Stimulated activated CD8-positive, alpha-beta memory T cell treated with anti-CD3 and anti-CD28 coated beads, Interleukin-15, amount 100 ng/mL, for 48 hours (primary cell): ENCODE measurements around the gene NRG3.

ENCODE experiments used
- DNase-seq, 2 donors: peaks; one replicate each; pipeline ENCODE4 v3.0.0-alpha.2; 2020; ENCODE audit warnings: low read depth in 2 of 2

Gene NRG3

DNA sequence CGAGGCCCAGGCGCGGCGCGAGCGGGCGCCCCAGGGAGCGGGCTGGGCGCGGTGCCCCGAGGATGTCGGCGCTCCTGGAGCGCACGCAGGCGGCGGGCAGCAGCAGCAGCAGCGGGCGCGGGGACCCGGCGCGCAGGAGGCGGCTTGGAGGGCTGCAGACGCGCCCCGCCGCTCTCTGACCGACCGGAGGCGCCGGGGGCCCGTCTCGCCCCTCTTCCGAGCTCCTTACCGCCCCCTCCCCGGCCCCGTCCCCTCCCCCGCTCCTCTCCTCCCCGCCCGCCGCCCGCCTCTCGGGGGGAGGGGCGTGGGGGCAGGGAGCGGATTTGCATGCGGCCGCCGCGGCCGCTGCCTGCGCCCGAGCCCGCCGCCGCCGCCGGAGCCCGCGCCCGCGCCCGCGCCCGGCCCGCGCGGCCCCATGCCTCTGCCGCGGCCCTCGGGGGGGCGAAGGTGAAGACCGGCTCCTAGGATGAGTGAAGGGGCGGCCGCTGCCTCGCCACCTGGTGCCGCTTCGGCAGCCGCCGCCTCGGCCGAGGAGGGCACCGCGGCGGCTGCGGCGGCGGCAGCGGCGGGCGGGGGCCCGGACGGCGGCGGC is at the start of gene NRG3:
Gene NRG3, plus strand, starts transcription at position 320 of the 592 bp plus-strand sequence.
- no peak for DNase-seq

DNA sequence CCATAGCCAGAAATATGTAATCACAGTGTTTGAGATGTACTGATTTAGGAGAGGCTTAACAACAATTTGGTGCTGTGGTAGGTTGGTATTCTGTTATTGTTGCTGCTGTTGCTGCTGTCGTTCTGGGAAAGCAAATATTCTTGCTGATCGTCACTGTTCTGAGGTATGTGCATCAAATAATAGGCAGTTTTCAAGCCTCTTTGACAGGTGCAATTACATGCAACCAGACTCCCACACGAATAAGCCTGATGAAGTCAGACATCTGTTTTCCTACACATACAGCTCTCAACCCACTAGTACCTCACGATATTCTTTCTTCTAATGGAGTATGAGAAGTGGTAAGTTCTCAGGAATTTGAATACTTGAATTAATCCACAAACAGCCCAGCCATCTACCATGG is 46.7 kb upstream of the NRG3 start:
- no peak for DNase-seq

GRCh38 chr10:81831060-81831459 is 43.9 kb upstream of the NRG3 start:
- no peak for DNase-seq

DNA sequence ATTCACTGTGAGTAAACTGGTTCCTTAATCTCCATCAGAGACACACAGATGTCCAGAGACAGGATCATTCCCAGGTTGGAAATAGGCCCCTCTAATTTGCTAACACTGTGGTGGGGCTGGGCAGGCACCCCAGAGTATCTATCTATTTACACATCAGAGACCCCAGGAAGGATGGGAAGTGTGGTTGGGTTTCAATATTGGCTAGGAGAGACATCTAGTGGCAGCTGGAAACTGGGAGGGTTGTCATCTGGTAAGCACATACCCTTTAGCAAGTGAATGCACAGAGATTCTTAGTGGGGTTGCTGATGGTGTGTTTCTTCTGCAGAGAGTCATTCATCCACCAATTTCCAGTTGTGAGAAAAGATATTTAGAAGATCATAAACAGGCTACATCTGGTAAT is 36.0 kb upstream of the NRG3 start:
- DNase-seq = no peak

DNA sequence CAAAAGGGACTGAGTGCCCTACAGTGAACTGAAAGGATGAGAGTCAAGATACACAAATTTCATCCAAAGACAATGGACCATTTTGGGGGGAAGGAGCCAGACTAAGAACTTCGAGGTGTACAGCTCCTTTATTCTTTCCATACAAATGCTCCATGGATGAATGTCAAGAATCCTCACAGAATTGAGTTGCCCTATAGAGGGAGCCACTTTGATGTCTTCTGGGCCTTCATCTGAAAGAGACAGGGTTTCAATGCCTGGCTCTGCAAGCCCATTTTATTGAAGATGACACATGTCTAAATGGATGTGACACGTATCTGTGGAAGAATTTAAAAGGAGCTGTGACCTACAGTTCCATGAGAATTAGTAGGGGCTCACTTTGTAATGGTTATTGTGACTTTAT is 32.0 kb upstream of the NRG3 start:
- DNase-seq = no peak

DNA sequence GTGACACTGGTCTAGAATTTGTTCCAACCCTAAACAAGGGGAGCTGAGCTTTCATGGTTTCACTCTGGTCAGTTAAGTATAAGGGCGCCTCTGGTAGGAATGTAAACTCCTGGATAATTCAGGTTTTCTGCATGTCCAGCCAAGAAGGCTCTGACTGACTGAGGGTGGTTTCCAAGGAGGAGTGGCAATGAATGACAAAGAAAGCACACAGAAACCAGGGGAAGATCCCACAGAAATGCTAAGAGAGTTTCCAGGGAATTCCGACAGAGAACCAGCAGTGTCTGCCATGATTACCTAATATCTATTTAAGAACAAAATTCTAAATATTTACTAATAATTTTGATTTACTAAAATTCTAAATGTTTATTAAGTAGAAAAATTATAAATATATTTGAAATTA is 27.3 kb upstream of the NRG3 start:
- no peak for DNase-seq

- DNase-seq = no peak
Measured at GRCh38 chr10:81848514-81848913, 26.5 kb upstream of the NRG3 start.

DNA sequence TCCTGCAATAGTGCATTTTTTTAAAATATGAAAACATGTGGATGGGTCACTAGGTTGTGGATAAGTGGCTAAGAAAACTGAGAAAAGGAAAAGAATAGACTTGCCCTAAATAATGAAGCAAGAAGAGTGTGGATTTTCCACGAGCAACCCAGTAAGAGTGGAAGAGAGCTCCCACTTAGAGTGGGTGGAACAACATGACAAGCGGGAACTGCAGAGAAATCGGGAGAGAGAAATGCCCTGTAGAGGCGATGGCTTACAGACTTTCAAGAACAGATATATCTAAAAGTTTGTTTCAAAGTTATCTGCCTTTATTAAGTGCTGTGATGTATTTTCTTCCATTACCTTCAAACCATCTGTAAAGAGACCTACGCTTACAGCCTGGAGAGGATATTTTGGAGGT is 26.1 kb upstream of the NRG3 start:
- no peak for DNase-seq

- DNase-seq = no peak
Measured at GRCh38 chr10:81862596-81862995, 12.4 kb upstream of the NRG3 start.

DNA sequence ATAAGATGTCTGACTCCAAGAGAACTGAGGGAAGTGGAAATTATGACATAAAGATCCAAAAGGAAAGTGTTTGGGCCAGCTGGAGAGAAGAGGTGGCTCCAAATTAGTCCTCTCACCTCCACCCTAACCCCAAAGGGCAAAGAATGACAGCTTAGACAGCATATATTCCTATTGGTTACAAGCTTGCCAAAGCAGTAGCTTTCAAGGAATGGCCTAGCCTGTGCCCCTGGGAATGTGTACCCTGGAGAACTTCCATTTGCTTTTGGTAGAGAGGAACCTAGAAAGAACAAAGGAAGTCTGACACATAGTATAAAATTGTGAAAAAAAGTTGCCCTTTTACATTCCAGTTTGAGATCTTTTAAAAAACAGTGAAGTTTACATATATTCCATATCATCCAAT is 11.2 kb upstream of the NRG3 start:
- no peak for DNase-seq

DNA sequence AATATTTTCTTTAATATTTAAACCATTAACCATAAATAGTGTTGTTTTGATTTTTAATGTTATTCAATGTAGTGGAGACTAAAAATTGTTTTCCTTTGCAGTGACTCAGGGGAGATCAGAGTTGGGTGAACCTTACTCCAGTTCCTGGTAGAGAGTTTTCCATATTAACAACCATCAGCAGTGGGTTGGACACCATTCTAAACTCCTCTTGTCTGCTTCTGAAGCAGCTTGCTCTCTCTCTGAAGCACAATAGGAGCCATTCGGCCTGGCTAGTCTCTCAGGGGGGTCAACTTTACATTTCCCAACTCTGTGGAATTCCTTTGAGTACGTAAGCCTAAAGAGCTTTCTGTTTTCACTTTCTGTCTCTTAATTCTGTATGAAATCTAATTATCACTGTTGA is 9.4 kb upstream of the NRG3 start:
- no peak for DNase-seq

- DNase-seq = no peak
Measured at GRCh38 chr10:81866753-81867152, 8.2 kb upstream of the NRG3 start.

GRCh38 chr10:81870472-81870871 is 4.5 kb upstream of the NRG3 start:
- DNase-seq = no peak

DNA sequence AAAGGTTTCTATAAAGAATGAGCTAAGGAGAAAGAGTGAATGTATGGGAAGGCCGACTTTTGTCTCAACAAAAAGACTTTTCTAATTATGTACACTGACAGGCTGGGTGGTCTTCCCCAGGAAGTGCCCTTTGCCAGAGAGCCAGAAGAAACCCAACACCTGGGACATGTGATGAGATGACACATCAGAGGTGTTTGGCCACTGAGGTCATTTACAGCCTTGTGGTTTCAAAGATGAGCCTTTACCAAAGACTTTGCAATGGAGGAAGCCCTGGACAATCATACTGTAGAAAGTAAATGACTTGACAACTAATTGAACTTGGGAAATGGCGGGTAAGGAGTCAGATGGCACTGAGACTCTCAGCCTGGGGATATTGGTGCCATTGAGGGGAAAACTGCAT is 3.4 kb upstream of the NRG3 start:
- DNase-seq = no peak

GRCh38 chr10:81872206-81872862 is 2.7 kb upstream of the NRG3 start:
- no peak for DNase-seq

DNA sequence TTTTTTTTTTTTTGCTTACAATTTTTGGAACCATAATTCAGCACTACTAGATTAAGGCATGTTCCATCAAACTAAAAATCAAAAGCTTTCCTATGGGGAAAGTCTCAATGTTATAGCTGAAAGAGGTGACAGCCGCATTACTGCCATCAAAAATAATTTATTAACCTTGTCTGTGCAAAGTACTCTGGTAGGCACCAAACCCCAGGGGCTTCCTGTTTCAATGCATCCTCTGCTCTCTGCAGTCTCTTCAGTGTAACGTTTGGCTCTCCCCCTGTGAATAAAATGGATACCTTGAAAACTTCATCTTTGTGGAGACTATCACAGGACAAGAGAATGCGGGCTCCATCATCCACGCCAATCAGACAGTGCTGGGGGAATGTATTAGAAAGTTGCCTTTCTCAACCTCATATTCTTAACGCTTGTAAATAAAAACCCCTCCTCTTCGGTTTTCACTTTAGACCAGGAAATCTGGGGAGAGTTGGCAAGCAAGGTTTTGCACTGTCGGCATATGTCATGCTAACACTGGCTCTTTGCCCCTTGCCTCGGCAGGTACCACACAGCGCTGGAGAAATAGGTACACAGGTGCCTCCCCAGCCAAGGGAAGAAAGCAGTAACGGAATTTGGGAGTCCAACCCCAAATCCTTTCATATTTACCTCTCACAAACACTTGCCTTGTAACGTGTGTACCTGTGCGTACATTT is 1.6 kb upstream of the NRG3 start:
- DNase-seq = no peak

DNA sequence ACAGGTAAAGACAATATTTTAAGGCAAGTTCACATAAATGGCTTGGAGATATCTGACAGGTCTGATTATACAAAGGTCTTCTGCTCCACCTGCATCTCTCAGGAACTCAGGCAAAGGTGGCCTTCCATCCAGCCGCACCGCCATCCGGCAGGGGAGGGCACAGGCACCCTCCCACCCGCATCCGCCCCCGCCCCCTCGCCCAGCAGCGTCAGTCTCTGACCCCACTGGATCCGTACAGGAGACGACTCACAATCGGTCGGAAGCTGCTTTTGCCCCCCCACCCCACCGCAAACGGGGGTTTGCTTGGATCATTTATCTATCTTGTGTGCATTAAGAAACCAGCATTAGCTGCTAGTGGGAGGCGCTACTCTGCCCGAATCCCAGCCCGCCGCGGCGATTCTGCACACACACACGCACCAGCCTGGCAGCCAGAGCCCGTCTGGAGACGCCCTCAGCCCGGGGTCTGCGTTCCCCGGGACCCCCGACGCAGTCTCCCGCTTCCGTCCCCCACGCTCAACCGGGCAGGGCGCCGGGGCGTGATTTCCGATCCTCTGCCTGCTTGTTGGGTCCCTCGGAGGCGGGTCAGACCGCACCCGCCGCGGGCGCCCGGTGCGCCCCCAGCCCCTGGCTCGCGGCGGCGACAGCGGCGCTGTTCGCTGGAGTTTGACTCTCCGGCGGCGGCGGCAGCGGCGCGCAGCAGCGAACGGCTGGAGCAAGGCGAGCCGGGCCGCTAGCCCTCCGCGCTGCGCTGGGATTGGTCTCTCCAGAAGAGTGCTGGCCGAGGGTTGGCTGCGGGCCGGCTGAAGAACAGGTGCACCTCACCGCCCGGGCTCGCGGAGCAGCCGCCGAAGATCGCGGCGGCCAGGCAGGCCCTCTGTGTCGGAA is 820 bp upstream of the NRG3 start:
- DNase-seq = no peak

GRCh38 chr10:81875467-81876252 is 666 bp downstream of the NRG3 start:
- DNase-seq = no peak

DNA sequence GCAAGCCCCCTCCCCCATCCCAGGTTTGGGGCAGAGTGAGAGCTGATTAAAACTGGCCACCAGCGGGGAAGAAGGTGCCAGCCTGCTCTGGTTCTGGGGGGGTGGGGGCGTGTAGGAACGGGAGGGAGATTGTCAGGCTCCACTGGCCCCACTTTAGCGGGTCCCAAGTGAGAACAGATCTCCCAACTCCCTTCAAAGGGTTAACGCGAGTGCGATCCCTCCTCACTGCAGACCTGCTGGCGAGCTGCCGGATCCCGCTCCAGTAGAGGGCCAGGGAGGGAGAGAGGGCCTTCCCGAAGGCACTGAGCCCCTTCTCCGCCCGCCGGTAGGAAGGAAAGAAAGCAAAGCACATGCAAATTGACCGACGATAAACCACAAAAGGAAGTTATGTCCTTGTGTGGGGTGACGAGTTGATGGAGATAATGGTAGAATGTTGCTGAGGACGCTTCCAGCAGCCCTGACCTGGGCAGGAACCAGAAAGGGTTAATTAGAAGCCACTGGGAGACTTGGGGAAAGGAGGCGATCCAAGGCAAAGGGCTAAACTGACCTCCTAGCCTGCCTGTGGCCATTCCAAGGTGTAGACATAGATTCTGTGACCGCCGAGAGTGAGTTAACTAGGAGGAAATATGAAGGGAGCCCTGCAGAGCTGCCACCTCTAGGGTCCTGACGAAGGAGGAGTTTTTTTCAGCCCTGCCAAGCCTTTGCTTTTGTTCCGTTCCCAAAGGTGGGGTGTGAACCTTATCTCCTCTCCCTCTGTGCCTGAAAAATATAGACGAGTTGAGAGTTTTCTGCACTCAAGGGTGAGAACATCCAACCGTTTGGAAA is 1.5 kb downstream of the NRG3 start:
- no peak for DNase-seq

DNA sequence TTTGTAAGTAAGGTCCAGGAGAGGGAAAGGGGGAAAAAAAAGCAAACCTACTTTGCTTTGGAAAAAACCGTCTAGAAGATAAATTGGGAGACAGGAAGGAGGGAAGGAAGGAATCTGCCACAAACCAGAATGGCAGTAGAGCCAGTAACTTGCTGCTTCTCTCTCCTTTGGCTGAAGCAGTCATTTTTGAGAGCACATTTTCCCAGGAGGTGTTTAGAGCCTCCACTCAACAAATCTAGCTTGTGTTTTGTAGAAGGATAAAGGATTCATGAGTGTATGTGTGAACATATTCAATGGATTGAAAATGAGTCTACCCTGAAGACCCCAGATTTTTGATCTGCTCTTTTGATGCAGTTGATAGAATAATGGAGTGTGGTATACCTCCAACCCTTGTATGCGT is 2.6 kb downstream of the NRG3 start:
- no peak for DNase-seq

- no peak for DNase-seq
Measured at GRCh38 chr10:81882011-81882410, 7.0 kb downstream of the NRG3 start.
